Eye (tissue), 1 donor: Measurements from ENCODE around the gene PUS10.
"Not testable (repeated sequence)": the region's sequence is repeated elsewhere in the genome, so short reads cannot be mapped to it uniquely, and the experiment has no call there.

Experiments used
- DNase-seq: peaks from one replicate; pipeline ENCODE4 v3.0.0-alpha.2; 2015

Gene PUS10, protein sequence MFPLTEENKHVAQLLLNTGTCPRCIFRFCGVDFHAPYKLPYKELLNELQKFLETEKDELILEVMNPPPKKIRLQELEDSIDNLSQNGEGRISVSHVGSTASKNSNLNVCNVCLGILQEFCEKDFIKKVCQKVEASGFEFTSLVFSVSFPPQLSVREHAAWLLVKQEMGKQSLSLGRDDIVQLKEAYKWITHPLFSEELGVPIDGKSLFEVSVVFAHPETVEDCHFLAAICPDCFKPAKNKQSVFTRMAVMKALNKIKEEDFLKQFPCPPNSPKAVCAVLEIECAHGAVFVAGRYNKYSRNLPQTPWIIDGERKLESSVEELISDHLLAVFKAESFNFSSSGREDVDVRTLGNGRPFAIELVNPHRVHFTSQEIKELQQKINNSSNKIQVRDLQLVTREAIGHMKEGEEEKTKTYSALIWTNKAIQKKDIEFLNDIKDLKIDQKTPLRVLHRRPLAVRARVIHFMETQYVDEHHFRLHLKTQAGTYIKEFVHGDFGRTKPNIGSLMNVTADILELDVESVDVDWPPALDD

DNA sequence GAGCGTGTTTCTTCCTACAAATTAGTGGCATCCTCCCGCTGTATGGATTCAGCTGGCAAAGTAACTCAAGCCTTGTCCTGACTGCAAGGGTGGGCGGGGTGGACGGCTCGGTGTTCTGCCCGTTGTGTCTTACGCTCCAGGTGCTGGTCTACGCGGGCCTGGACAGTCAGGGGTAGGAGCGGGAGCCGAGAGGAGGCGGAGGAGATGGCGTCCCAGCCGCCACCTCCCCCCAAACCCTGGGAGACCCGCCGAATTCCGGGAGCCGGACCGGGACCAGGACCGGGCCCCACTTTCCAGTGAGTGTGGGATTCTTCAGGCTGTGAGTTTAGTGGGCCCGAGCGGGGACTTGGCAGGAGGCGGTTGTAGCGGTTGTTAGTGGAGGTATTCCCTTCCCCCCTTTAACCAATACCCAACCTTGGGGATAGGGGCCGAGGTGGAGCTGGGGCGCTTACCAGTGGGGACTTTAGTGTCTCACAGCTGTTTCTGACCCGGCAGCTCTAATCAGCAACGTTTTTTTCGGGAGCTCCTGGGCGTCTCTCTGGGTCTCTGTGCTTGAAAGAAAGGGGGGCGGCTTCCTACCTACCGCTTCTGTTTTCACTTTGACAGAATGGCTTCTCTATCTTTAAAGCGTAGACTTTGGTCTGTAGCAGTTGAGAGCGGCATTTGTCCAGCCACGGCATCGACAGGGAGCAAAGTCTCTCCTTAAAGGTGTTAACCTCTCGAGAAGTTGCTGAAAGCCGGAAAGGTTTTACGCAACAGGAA, at the start of gene PUS10, which contains the start of gene PEX13:
Gene PUS10, minus strand, starts transcription at position 700 of the 762 bp plus-strand sequence. CDS start 6,365 bp downstream, outside the sequence.
Gene PEX13, plus strand, starts transcription at position 165 of the 762 bp plus-strand sequence. Its CDS starts 40 bp downstream, at position 205.
- DNase-seq = no peak

DNA sequence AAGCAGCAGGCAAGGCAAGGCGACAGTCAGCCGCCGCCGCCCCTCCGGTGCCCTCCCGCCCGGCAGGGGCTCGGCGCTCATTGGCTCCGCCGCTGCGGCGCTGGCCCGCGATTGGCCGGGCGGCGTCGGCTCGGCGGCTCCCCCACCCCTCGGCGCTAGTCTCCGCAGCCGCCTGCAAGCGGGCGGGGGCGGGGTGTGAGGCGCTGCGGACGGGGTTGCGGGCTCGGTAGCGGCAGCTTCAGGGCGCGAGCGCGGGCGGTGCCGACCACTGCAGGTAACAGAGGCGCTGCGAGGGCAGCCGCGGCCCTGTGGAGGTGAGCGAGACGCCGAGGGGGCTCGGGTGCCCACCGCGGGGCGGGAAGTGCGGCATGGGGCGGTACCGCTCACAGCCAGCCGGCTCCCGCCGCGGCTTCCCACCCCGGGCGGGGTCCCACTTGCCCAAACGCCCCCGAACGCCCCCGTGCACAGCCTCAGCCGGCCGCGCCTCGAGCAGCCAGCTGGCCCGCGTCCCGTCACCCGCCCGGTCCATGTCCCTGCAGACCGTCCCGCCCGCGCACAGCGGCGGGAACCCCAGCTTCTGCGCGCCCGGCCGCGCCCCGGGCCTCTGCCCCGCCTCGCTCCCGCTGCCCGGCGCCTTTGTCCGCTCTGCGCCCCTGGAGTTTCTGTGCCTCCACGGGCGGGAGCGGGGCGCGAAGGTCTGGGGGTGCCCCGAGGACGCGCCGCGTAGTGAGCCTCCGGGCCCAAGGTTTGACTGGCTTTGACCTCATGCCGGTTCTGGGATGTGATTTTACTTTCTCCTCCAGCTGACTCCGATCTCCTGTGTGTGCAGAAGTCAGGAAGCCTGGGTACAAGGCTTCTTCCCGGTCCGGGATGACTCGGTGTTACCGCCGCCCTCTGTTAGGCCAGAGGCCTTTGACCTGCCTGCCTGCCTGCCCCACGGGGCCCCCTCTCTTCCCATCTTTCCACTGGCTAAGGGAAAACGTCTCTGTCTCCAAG, 48.0 kb upstream of the PUS10 start, which contains the start of gene SANBR:
Gene SANBR, plus strand, starts transcription at position 158 of the 996 bp plus-strand sequence. CDS start 4,480 bp downstream, outside the sequence.
- DNase-seq = peak; percentile 77

DNA sequence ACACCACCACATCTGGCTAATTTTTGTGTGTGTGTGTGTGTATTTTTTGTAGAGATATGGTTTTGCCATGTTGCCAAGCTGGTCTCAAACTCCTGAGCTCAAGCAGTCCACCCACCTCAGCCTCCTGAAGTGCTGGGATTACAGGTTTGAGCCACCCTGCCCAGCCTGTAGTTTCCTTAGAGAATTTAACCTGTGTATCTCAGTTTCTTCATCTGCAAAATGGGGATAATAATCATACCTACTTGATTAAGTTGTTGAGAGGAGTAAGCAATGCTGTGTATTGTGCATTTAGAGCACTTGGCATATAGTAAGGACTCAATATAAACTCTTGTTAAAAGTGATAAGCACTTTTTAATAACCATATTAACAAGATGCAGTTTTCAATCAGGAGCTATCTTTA, 41.3 kb upstream of the PUS10 start:
- no peak for DNase-seq

DNA sequence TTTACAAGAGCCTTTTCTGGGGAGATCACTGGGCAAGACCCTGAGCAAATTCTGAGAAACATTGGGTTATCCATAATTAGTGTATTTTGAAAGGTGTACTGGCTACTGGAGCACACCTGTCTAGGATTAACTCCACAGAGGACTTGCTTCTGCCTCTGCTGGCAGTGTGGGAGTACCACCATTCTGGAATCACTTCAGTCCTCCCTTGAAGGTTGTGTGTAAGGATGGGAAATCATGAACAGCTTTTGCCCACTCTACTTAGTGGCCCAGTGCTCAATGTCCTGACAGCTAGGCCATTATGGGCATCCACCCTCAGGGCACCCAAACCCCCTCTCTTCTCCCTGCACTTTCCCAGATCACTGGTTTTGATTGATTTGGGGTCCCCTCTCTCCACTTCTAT, 39.5 kb upstream of the PUS10 start:
- no peak for DNase-seq

DNA sequence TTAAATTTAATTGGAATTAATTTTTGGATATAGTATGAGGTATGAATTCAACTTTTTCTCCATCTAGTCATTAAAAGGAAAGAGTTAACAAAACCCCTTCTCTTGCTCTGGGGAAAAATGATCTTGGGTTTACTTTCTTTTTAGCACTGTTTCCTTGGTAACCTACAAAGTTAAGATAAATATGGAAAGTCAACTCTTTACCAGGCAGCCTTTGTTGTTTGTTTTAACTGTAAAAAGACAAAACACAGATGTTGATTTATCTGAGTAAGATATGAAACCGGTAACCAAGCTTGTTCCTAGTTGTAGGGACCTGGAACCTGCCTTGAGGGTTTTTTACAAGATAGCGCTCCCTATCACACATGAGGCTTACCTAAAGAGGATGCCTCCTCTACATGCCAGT, 37.5 kb upstream of the PUS10 start:
- peak; percentile 6 for DNase-seq

DNA sequence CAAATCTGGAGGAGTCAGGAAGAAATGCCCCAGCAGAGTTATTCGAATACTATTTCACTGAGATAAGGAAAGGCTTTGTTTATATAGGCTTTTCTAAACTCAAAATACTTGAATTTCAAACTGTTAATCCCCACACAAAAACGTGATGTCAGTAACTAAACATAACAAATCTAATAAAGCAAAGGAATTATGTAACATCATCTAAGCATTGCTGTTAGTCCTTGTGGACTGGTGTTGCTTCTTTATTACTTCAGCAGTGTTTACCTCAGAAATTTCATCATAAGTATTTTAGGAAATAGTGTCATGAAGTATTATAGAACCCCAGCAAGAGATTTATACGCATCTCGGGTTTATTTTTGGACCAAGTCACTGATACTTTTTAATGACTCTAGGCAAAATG, 27.9 kb upstream of the PUS10 start:
- DNase-seq = no peak

DNA sequence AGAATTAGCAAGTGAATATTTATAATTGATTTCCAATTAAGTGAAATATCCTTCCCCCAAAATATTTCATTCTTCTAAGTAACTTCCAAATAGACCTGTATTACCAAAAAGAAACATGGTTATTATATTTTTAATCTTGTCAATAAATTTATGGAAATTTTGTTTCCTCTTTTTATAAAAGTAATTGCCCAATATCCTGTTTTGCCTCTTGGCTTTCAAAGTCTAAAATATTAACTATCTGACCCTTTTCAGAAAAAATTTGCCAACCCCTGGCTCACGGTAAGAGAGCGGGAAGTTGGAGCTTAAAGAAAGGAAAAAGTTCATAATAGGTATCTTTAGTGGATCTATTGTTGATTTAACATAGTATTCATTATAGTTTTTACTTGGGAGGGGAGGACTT, 27.2 kb upstream of the PUS10 start:
- DNase-seq = no peak

DNA sequence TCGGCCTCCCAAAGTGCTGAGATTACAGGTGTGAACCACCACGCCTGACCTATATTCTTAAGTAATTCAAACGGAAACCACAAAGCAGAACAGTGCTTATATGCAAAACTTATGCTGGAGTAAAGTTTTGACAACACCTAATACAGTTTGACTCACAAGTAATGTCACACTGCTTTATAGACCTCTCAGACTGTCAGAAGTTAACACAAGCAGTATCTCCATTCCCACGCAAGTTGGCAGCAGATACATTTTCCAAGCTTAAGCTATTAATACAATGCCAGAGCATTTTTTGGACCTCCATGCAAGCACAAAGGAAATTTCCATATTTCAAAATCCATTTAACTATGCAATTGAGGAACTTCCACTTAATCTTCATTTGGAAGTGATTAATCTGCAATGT, 26.6 kb upstream of the PUS10 start:
- DNase-seq = no peak

DNA sequence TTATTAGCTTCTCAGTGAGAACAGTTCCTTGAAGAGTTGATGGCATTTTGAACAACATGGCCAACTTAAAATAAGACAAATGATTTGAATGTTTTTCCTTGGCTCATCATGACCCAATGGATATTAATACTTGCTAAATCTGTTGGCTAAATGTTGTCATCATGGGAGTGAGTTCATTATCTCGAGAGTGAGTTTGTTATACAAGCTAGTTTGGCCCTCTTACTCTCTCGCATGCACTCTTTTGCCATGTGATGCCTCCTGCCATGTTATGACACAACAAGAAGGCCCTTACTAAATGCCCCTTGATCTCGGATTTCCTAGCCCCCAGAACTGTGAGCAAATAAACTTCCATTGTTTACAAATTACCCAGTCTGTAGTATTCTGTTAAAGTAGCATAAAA, 24.8 kb upstream of the PUS10 start:
- DNase-seq = no peak

DNA sequence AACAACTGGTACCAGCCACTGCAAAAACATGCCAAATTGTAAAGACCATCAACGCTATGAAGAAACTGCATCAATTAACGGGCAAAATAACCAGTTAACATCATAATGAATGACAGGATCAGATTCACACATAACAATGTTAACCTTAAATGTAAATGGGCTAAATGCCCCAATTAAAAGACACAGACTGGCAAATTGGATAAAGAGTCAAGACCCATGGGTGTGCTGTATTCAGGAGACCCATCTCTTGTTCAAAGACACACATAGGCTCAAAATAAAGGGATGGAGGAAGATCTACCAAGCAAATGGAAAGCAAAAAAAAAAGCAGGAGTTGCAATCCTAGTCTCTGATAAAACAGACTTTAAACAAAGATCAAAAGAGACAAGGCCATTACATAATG, 18.6 kb upstream of the PUS10 start:
- DNase-seq = not testable (repeated sequence)

DNA sequence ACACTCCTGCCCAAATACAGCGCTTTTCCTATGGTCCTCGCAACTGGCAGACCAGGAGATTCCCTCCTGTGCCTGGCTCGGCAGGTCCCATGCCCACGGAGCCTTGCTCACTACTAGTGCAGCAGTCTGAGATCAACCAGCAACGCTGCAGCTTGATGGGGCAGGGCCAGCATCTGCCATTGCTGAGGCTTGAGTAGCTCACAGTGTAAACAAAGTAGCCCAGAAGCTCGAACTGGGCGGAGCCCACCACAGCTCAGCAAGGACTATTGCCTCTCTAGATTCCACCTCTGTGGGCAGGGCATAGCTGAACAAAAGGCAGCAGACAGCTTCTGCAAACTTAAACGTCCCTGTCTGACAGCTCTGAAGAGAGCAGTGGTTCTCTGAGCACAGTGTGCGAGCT, 16.5 kb upstream of the PUS10 start:
- DNase-seq = not testable (repeated sequence)

DNA sequence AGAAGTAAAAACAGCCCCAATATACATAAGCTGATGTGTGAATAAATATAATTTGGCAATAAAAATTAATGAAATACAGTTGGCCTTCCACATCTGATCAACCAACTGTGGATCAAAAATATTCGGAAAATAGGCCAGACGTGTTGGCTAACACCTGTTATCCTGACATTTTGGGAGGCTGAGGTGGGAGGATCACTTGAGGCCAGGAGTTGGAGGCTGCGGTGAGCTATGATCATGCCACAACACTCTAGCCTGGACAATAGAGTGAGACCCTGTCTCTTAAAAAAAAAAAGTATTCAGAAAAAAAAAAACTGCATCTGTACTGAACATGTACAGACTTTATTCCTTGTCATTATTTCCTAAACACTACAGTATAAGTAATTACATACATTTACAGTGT, 11.5 kb upstream of the PUS10 start:
- no peak for DNase-seq

DNA sequence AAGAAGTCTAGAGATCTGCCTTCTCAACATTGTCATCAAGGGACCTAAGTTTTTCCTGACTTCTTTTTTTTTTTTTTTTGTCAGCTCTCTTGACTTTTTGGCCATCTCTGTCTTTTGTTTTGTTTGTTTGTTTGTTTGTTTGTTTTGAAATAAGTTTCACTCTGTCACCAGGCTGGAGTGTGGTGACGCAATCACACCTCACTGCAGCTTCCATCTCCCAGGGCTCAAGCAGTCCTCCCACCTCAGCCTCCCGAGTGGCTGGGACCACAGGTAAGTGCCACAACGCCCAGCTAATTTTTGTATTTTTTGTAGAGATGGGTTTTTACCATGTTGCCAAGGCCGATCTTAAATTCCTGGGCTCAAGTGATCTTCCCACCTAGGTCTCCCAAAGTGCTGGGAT, 5.6 kb upstream of the PUS10 start:
- no peak for DNase-seq

DNA sequence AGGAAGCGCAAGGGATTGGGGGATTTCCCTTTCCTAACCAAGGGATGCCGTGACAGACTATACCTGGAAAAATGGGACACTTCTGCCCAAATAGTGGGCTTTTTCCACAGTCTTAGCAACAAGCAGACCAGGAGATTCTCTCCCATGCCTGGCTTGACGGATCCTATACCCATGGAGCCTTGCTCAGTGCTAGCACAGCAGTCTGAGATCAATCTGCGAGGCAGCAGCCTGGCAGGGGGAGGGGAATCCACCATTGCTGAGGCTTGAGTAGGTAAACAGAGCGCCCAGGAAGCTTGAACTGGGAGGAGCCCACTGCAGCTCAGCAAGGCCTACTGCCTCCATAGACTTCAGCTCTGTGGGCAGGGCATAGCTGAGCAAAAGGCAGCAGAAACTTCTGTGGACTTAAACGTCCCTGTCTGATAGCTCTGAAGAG, 3.2 kb upstream of the PUS10 start:
- no peak for DNase-seq

DNA sequence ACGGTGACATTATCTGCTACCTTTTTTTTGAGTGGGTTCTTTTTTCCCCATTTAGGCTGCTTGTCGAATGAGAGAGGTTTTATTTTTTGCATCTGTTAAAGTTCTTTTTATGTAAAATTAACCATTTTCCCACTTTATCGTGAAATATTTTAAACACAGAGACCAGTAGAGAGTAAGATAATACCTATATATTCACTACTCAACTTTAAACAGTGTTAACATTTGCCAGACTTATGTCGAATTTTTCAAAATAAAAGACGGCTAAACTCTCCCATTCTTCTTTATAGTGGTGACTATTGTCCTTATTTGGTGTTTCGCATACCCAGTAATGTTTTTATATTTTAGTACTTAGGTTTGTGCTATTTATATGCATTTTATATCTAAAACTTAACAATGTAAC, 743 bp upstream of the PUS10 start:
- DNase-seq = no peak

DNA sequence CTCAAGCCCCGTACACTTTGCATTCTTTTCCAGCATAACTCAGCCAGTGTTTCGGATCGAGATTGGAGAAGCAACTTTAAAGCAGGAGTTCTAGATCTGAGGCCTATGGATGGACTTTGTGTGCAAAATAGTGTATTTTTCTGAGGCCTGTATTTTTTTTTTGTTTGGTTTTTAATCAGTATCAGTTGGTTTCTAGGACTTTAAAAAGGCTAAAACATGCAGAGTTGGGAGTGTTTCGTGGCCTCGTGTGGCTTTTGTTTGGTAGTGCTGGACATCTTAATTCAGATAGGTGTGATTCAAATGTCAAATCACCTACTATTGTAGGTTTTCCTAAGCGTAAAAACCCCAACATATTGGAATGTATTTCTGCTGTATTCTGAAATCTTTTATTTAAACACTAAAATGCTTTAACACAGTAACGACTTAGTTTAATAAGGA, 282 bp upstream of the PUS10 start:
- no peak for DNase-seq

DNA sequence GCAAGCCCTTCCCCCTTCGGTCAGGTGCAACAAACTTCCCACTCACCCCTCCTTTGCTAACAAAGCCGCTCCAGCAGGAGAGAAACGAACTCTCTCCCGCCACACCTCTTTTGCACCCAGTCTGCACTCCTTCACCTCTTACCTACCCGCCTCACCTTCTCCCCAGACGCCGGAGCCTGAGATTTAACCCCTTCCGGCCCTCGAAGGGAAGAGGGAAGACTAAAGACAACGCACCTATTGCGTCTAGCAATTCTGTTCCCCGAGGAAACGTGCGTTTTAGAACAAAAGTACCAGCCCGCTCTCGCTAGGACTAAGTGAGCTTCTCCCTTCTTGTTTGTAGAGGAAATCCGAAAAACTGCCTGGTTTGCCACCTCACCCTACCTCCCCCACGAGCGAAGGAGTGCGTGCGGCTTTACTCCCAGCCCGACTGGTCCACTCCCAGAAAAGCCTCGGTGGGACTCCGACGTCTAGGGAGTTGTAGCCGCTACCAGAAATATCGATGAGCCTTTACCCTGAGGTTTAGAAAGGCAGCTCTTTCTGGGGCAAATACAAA, 976 bp downstream of the PUS10 start:
- peak; percentile 95 for DNase-seq

DNA sequence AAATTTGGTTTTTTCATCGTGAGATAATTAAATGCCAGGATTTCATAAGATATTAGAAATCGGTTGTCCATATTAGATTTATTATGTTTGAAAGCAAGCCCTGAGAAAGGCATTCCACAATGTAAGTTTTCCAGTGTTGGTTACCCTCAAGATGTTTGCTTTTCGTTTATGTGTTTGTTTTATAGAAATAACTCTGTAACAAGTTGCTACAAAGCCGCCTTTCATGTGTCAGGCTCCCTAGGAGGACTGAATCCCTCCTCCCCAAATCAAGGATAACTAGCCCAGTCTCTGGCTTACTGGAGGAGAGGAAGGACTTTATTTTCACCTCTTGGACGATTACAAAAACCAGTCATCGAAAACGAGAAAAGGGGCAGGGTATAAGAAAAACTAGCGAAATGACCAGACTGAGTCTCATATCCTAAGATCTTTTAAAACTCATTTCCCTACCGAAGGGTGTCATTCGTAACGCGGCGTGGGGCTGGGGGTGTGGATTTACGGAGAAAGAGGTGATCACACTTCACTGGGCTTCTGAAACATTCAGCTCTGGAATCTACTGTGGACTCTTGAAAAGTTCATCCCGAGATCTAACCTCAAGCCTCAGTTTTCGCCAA, 1.6 kb downstream of the PUS10 start:
- no peak for DNase-seq

DNA sequence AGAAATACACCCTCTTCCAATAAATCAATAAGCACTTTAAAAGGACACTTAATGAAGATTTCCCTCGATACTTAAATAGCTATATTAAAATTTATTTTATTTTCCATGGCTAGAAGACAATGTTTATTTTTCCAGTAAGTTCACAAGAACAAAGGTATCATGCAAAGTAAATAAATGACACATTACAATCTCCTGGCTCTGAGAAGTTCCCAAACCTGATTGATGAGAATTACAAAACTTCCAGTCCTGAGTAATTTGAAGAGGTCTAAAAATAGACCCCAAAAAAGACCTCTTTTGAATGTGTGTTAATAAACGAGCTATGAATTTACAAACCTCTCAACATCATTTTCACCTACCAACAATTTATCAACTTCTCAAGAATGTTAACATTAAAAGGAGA, 2.1 kb downstream of the PUS10 start:
- DNase-seq = peak; percentile 13

DNA sequence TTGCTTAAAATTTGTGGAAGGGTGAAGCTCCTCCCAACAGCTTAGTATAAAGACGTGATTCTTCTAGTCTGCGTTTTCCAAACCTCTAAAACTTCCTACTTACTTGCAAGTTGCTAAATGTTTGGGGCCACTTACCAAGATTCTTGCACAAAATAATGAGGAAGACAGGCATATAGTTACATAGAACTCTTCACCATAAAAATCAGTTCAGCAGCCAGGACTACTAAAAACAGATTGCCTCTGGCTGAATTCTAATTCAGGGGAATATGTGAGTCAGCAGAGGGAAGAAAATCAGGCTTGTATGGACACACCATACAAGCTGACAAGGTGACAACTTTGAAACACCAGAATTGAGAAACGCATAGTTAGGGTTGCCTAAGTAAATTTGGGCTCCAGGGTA, 3.3 kb downstream of the PUS10 start:
- no peak for DNase-seq

DNA sequence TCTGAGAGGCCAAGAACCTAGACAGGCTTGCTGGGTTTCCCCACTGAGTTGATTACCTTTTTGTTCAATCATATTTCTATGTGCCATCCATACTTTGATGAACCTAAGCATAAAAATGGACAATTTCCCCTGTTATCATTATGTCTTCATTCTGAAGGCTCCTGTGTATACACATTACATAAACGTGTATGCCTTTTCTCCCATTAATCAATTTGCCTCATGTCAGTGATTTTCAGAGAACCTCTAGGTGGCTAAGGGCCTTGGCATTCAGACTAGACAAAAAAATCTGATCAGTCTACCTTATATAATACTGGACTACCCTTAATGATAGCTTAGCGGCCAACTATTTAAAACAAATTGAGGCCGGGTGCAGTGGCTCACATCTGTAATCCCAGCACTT, 4.7 kb downstream of the PUS10 start:
- DNase-seq = no peak

DNA sequence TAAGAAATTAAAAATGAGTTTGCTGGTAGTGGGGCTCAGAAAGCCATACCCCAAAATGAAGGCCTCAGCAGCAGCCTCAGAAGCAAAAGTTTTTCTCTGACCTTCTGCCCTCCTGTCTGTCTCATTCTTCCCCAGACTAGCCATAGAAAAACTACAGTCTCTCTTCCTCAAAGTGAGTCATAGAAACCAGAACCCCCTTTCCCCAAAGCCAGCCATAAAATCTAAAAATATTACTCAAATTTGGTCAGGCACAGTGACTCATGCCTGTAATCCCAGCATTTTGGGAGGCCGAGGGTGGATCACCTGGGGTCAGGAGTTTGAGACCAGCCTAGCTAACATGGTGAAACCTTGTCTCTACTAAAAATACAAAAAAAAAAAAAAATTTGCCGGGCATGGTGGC, 5.8 kb downstream of the PUS10 start:
- DNase-seq = not testable (repeated sequence)
